RWPE2 (cell line): ENCODE measurements around the gene RHOBTB3.

ENCODE experiments used
- ATAC-seq: fragments of 200-7000 bp; cut with Tn5 transposase; 3 replicates; pipeline ENCODE4 v1.9.1; 2021; ENCODE audit warnings: low read depth
- DNase-seq: peaks from one replicate; pipeline ENCODE4 v3.0.0-alpha.2; 2020; ENCODE audit warnings: low spot score
- H3K27ac ChIP-seq: fragments of 450-650 bp; 2 replicates; pipeline ENCODE4 v1.5.1; 2017; ENCODE audit warnings: mild to moderate bottlenecking; ENCODE audit not compliant: poor library complexity, severe bottlenecking
- H3K27me3 ChIP-seq: fragments of 250-450 bp; sonication (Bioruptor Pico); 2 replicates; pipeline ENCODE4 v1.5.1; 2021; ENCODE audit warnings: mild to moderate bottlenecking, moderate library complexity; ENCODE audit not compliant: insufficient read depth, poor library complexity, severe bottlenecking
- H3K36me3 ChIP-seq: fragments of 250-450 bp; sonication (Bioruptor Pico); 2 replicates; pipeline ENCODE4 v1.5.1; 2020; ENCODE audit warnings: low read depth, mild to moderate bottlenecking, moderate library complexity
- H3K4me1 ChIP-seq: fragments of 250-450 bp; sonication (Bioruptor Pico); 2 replicates; pipeline ENCODE4 v1.5.1; 2021; ENCODE audit warnings: mild to moderate bottlenecking, moderate library complexity; ENCODE audit not compliant: insufficient read depth, poor library complexity, severe bottlenecking
- H3K4me3 ChIP-seq: fragments of 250-450 bp; sonication (Bioruptor Pico); 2 replicates; pipeline ENCODE4 v1.5.1; 2021; ENCODE audit warnings: mild to moderate bottlenecking, moderate library complexity; ENCODE audit not compliant: severe bottlenecking
- H3K9me3 ChIP-seq: fragments of 250-450 bp; sonication (Bioruptor Pico); 2 replicates; pipeline ENCODE4 v1.5.1; 2021; ENCODE audit warnings: mild to moderate bottlenecking, moderate library complexity; ENCODE audit not compliant: severe bottlenecking
- TF ChIP-seq, protein P1 (sequence below): fragments of 450-650 bp; IDR thresholded peaks from one replicate; pipeline ENCODE4 v1.5.1; 2017; ENCODE audit warnings: mild to moderate bottlenecking, moderate library complexity; ENCODE audit not compliant: poor library complexity, severe bottlenecking

RHOBTB3 gene

DNA sequence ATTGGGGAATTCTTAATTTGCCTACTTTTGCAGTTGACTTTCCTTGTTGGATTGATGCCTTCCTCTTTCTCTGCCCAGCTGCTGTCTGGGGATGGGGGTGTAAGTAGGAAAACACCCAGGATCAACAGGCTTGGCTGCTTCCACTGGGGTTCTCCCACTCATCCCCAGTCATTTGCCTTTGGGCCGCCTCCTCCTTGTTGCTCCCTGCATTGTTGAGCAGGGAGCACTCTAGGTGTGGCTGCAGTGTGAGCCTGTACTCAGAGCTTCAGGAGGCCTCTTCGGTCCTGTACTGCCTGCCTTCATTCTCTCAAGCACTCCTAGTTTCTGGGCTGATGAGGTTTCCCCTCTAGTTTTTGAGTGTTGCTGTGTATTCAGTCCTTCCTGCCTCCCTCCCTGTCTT is 12.1 kb downstream of the RHOBTB3 start:
- TF ChIP-seq, protein P1, sequence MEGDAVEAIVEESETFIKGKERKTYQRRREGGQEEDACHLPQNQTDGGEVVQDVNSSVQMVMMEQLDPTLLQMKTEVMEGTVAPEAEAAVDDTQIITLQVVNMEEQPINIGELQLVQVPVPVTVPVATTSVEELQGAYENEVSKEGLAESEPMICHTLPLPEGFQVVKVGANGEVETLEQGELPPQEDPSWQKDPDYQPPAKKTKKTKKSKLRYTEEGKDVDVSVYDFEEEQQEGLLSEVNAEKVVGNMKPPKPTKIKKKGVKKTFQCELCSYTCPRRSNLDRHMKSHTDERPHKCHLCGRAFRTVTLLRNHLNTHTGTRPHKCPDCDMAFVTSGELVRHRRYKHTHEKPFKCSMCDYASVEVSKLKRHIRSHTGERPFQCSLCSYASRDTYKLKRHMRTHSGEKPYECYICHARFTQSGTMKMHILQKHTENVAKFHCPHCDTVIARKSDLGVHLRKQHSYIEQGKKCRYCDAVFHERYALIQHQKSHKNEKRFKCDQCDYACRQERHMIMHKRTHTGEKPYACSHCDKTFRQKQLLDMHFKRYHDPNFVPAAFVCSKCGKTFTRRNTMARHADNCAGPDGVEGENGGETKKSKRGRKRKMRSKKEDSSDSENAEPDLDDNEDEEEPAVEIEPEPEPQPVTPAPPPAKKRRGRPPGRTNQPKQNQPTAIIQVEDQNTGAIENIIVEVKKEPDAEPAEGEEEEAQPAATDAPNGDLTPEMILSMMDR, result no peak
- no peak for DNase-seq
- H3K4me3 ChIP-seq, result no peak overlapping the region
- H3K4me1 ChIP-seq, result no peaks in the 10 kb centered on the region
- no peak overlapping the region for H3K27ac ChIP-seq
- H3K36me3 ChIP-seq, result no peaks in the 10 kb centered on the region
- H3K9me3 ChIP-seq, result no peaks in the 10 kb centered on the region
- no peak for ATAC-seq
- no peaks in the 10 kb centered on the region for H3K27me3 ChIP-seq

DNA sequence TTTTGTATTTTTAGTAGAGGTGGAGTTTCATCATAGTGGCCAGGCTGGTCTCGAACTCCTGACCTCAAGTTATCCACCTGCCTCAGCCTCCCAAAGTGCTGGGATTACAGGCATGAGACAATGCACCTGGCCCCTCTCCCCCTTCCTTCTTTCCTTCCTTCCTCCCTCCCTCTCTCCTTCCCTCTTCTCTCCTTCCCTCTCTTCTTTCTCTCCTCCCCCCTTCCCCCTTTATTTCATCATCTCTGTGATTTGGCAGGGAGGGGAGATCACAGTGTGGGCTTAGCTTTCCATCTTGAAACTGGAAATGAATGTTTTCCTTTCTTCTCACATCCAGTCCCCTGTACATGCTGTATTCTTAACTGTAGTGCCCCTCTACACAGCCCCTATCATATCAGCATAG is 12.7 kb downstream of the RHOBTB3 start:
- DNase-seq (no peak), ATAC-seq (no peak)
- Histone ChIP-seq H3K9me3 (no peaks in the 10 kb centered on the region), H3K4me1 (no peaks in the 10 kb centered on the region), H3K36me3 (no peaks in the 10 kb centered on the region), H3K4me3 (no peak overlapping the region), H3K27ac (no peak overlapping the region), H3K27me3 (no peaks in the 10 kb centered on the region)
- TF ChIP-seq, protein P1, result no peak

DNA sequence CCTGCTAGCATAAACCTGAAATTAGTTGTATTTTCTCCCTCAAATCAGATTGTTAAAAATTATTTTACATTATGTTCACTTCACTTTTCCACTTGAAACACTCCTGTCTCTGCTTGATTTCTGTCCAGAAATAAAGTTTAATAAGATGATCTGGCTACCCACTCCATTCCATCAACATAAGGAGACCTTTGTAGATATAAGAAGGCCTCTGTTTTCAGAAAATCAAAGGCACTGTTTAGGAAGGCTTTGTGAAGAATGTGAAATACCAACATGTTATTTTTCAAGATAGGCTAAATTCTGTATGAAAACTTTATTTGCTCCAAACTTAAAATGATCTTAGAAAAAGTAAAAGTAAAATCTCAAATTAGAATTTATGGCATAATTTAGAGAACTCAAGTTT is 15.1 kb downstream of the RHOBTB3 start:
- no peaks in the 10 kb centered on the region; the same call in 1 of the 2 replicates for H3K36me3 ChIP-seq
- no peaks in the 10 kb centered on the region for H3K27me3 ChIP-seq
- TF ChIP-seq, protein P1, result no peak
- H3K4me3 ChIP-seq, result no peak overlapping the region
- H3K27ac ChIP-seq, result no peak overlapping the region
- no peaks in the 10 kb centered on the region for H3K4me1 ChIP-seq
- DNase-seq, result no peak
- no peaks in the 10 kb centered on the region for H3K9me3 ChIP-seq
- no peak for ATAC-seq

DNA sequence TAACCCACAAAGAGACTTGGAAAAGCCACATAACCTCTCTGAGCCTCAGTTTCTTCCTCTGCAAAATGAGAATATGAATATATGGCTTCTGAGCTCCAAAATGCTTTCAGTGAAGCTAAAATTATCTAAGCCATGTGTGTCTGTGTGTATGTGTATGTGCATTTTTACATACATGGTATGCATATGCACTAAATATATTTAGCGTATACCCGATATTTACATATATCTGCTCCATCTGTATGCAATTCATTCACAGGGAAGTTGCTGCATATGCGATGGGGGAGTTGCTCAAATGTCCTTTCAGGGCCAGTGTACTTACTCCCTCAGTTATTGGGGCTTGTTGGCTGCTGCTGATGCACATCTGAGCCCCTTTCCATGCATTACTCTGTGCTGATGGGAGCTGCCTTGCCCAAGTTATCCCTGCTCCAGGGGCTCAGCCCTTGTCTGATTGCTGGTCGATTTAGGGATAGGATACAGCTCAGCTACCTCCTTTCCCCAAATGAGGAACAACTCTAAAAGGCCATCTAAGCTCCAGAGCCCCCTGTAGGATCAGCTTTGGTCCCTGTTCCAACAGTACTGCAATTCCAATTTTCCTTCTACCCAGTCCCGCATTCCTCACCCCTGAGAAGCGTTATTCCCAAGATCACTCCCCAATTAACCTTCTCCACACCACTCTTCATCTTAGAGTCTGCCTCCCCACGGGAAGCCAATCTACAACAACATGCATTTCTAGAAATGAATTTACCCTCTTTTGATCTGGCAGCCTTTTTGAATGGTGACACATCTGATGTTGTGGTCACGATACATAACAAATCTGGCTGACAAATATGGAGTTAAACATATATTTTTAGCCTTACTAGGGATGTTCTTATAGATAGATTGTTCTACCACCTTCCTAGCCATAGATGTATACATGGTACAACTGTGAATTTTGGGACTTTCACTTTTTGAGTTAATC is 15.9 kb downstream of the RHOBTB3 start:
- H3K27me3 ChIP-seq, result no peaks in the 10 kb centered on the region
- no peaks in the 10 kb centered on the region for H3K9me3 ChIP-seq
- ATAC-seq (no peak), DNase-seq (no peak)
- H3K4me1 ChIP-seq, result no peaks in the 10 kb centered on the region
- no peak overlapping the region for H3K4me3 ChIP-seq
- TF ChIP-seq, protein P1, result no peak
- no peaks in the 10 kb centered on the region; the same call in 1 of the 2 replicates for H3K36me3 ChIP-seq
- no peak overlapping the region for H3K27ac ChIP-seq

DNA sequence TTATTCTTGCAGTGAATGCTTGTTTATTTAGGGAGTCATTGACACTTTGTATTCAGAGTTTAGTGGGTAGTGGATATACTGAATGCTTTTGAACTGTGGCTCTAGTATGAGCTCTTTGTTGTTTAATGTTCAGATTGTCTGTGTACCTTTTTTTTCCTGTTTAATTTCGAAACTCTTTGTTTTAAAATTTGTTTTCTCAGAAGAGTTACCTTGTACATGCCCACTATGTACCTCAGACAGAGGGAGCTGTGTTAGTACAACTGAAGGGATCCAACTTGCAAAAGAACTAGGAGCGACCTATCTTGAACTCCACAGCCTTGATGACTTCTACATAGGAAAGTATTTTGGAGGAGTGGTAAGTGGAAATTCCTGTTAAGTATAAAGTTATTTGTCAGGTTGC is 17.0 kb downstream of the RHOBTB3 start:
- Histone ChIP-seq H3K27me3 (no peaks in the 10 kb centered on the region), H3K9me3 (no peaks in the 10 kb centered on the region), H3K4me3 (no peak overlapping the region), H3K4me1 (no peaks in the 10 kb centered on the region), H3K36me3 (no peaks in the 10 kb centered on the region; the same call in 1 of the 2 replicates), H3K27ac (no peak overlapping the region)
- TF ChIP-seq, protein P1, result no peak
- DNase-seq (no peak), ATAC-seq (no peak)
